Measurements from ENCODE around the gene PDIA5.

DNA sequence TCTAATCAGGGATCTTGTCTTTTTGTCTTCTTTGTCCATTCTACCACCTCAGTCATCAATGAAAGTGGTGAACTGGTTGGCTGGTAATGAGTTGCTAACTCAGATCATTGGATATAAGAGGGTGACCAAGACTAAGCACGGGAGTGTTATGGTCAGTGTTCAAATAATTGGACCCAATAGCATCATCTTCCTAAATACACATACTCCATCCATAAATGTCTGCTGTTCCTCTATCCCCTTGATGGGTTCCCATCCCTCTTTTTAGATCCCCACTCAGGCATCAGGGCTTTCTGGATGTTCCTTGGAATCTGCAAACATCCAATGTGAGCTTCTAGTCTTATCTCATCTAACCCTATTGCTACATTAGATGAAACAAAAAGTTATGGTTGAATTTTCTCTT is 42.8 kb upstream of the PDIA5 start:
- TF ChIP-seq, protein P1, sequence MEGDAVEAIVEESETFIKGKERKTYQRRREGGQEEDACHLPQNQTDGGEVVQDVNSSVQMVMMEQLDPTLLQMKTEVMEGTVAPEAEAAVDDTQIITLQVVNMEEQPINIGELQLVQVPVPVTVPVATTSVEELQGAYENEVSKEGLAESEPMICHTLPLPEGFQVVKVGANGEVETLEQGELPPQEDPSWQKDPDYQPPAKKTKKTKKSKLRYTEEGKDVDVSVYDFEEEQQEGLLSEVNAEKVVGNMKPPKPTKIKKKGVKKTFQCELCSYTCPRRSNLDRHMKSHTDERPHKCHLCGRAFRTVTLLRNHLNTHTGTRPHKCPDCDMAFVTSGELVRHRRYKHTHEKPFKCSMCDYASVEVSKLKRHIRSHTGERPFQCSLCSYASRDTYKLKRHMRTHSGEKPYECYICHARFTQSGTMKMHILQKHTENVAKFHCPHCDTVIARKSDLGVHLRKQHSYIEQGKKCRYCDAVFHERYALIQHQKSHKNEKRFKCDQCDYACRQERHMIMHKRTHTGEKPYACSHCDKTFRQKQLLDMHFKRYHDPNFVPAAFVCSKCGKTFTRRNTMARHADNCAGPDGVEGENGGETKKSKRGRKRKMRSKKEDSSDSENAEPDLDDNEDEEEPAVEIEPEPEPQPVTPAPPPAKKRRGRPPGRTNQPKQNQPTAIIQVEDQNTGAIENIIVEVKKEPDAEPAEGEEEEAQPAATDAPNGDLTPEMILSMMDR (IDR thresholded peaks at IDR 0.05), result no peak
- no peak for TF ChIP-seq POLR2A (IDR thresholded peaks at IDR 0.05)

Data from heart left ventricle (tissue), 13 donors.